HG03565 (cell line): Measurements from ENCODE around the gene FRMD1.

Experiments used
- ATAC-seq: cut with Tn5 transposase; IDR thresholded peaks from one replicate; pipeline ENCODE4 v1.9.1; 2021; ENCODE audit warnings: mild to moderate bottlenecking, moderate library complexity; ENCODE audit not compliant: unreplicated experiment

The FRMD1 gene

GRCh38 chr6:168096271-168096764, 17.3 kb upstream of the FRMD1 start:
- ATAC-seq, result no peak

GRCh38 chr6:168095716-168096250, 16.8 kb upstream of the FRMD1 start:
- ATAC-seq, result no peak

DNA sequence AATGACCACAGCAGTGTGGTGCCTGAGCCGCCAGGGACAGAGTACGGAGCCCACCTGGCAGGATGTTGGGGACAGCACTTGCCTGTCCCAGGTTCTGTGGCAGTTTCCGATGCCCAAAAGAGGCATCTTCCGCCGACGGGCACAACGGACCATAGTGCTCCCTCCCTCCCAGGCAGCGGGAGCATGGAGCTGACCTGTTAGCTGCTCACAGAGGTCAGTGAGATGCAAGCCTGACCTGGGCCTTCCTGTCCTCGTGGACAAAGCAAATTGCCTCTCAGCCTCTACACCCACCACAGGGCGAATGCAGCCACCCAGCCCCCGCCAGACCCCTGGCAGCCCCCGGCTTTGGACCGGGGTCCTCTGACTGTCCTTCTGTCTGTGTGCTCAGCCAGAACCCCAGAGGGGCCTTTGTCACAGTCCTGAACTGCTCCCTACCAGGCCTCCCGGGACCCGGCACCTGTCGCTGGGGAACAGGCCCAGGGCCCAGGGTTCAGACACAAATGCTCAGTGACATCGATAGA, 16.2 kb upstream of the FRMD1 start:
- no peak for ATAC-seq

- no peak for ATAC-seq
Measured at GRCh38 chr6:168093634-168094033, 14.6 kb upstream of the FRMD1 start.

- no peak for ATAC-seq
Measured at GRCh38 chr6:168093071-168093505, 14.1 kb upstream of the FRMD1 start.

DNA sequence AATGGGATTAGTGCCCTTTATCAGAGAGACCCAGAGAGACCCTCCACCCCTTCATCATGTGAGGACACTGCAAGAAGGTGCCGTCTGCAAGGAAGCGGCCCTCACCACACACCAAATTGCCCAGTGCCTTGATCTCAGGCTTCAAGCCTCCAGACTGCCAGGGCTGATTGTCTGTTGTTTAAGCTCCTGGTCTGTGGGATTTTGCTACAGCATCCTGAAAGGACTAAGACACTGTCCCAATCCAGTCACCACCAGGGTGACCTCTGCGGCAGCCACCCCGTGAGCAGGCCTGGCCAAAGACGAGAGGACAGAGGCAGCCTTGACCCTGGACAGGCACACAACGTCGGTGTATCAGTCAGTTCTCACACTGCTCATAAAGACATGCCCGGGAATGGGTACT, 13.5 kb upstream of the FRMD1 start:
- no peak for ATAC-seq

GRCh38 chr6:168091381-168092264, 12.6 kb upstream of the FRMD1 start:
- no peak for ATAC-seq

DNA sequence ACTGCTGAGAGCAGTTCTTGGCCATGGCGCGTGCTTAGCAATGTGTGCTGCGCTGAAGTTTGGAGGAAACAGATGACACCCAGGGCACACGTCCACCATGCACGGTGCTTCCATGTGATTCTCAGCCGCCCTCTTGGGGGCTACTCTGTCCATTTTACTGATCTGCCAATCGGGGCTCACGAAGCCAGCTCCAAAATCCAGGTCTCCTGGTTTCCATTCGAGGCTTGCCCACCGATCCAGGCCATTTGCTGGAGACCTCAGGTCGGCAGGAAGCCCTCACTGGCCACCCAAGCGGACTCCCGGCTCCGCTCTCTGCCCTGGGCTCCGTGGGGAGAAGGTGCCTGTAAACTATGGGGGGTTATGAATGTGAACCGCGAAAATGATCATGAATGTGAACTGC, 11.7 kb upstream of the FRMD1 start:
- no peak for ATAC-seq

GRCh38 chr6:168090064-168090690, 11.2 kb upstream of the FRMD1 start:
- no peak for ATAC-seq

DNA sequence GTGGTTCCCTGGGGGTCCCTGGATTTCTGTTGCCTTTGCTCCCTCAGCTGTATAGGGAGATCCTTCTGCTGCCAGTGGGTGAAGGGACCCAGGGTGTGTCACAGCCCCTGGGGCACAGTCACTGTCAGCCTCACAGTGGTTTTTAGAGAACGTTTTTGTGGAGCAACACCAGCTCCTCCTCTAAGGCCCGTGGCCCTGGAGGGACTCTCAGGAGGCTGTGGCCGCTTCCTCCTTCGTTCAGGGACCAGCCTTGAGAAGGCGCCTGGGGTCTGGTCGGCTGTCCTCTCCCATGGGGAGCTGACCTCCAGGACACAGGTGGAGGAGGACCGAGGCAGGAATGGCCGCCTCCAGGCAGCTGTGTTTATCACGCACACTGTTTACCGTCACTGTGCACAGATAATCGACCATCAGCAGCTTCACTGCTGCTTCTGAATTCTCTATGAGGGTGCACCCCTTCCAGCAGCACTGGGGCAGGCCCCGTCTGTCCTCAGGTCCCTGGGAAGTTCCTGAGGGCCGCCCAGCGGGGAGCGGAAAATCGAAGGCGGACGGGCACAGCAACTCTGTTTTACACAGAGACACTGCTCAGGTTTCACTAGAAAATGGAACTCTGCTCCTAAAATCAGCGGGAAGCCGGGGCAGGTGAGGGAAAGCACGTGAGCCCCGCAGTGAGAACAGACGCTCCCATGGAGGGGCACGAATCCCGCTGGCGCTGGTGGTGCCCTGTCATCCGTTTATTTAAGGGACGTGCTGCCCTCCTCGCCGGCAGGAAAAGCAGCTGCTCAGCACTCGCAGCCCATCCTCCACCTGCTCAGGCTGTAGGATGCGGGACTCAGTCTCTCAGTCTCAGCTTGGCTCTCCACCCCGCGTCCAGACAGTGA, 10.4 kb upstream of the FRMD1 start:
- no peak for ATAC-seq

GRCh38 chr6:168088161-168089053, 9.4 kb upstream of the FRMD1 start:
- ATAC-seq, result no peak

GRCh38 chr6:168087436-168088160, 8.6 kb upstream of the FRMD1 start:
- ATAC-seq, result no peak

DNA sequence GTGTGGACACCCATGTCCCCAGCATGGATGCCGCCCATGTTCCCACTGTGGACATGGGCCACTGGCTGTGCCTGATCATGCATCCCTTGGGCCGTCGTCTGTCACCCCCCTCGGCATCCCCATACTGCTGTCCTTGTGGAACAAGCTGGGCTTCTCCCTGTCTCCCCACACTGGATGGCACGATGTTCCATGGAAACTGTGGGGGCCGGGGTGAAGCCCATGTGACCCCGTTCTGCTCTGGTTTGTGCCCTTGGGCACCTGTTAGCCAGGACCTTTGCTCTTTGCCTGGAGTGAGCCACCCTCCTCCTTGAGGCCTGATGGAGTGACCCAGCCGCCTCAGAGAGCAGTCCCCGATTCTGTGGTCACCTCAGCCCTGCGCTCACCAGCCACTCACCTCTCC, 7.6 kb upstream of the FRMD1 start:
- ATAC-seq, result no peak

- no peak for ATAC-seq
Measured at GRCh38 chr6:168086066-168086465, 7.1 kb upstream of the FRMD1 start.

GRCh38 chr6:168084465-168085160, 5.6 kb upstream of the FRMD1 start:
- no peak for ATAC-seq

DNA sequence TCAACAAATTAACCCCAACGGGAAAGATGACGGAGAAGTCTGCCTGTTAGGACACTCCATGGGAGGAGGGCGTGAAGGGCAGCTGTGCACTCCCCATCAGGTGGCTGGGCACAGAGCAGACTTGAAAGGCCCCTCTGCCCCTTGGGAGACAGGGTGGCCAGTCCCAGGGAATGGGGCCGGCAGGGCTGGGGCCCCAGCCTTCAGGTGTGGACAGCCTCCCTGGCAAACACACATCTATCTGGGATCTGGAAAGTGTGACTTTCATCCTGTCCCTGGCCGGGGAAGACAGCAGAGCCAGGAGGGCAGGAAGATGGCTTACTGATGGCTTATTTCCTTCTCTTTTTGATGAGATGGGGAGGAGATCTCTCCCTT, 4.5 kb upstream of the FRMD1 start:
- ATAC-seq, result no peak

GRCh38 chr6:168082860-168083513, 4.0 kb upstream of the FRMD1 start:
- ATAC-seq, result no peak
